ENCODE results near the gene POLR2A. TPM values are rescaled to one million over a fixed set of nuclear protein-coding genes. Genes with fewer than 3 reads are reported as not detected.

Gene POLR2A
- total and polyA plus RNA-seq, 2 of the 13 experiments (the other 11 are each of a cell fraction or from before 2014, with no cell fraction given), result 17.8 to 18.3 TPM

DNA sequence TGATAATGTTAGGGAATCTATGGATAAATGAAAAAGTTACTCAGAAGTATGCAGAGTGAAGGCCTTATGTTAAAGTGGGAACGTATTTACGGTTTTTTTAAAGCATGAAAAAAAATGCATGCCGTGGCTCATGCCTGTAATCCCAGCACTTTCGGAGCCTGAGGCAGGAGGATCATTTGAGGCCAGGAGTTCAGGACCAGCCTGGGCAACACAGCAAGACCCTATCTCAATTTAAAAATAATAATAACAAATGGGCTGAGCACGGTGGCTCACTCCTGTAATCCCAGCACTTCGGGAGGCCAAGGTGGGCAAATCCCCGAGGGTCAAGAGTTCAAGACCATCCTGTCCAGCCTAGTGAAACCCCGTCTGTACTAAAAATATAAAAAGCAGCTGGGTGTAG, 6.0 kb downstream of the POLR2A start:
- Histone ChIP-seq H2AFZ (ENCODE audit: low read length) (no peak overlapping the region), H3K9me3 (ENCODE audit: low read length) (no peaks in the 10 kb centered on the region), H3K4me3 (replicated peaks in 1 of 3; ENCODE audit: insufficient read depth in 1 of 3, low read depth in 2 of 3, low read length in 3 of 3) (no peak overlapping the region), H3K79me2 (ENCODE audit: insufficient read depth, low read length) (peaks cover 87% of the 10 kb centered on the region), H3K27ac (ENCODE audit: extremely low read length, insufficient read depth, low read length) (no peak overlapping the region), H4K20me1 (ENCODE audit: insufficient read depth, low read length) (peaks cover 74% of the 10 kb centered on the region), H3K9ac (ENCODE audit: insufficient read depth, low read depth, low read length) (no peak overlapping the region), H3K27me3 (ENCODE audit: control insufficient read depth in 1 of 2, insufficient read depth in 2 of 2, low read length in 2 of 2) (no peaks in the 10 kb centered on the region; a peak in 1 of 5 replicates), H3K4me1 (ENCODE audit: insufficient read depth, low read length) (peaks cover 70% of the 10 kb centered on the region), H3K4me2 (ENCODE audit: low read depth, low read length) (0 out of 2 replicates have a peak overlapping the region, but pooled peaks have one; percentile 3), H3K36me3 (replicated peaks in 1 of 2; ENCODE audit: control insufficient read depth in 1 of 2, insufficient read depth in 2 of 2, low read length in 2 of 2) (peaks cover 0 to 24% of the 10 kb centered on the region in 2 experiments; a peak in 4 of 5 replicates)
- WGBS (ENCODE audit: low lambda C conversion rate), result 81% methylated on average over 8 of the region's 8 CpGs
- intact Hi-C loops (cut with micrococcal nuclease; ENCODE audit: unreplicated experiment), result no loop called here
- FAIRE-seq (no peak), ATAC-seq (no peak), DNase-seq (ENCODE audit: low spot score) (no peak)
- ChIA-PET POLR2A (no interaction called here), CTCF (ENCODE audit: low intra/inter-chr PET ratio, low total read pairs) (no interaction called here)
- in situ Hi-C loops (cut with HindIII; ENCODE audit: extremely low pct_ligation_motif_present, low pct_unique_long_range_greater_than_20kb), result no loop called here
- no TSS peak for BruUV-seq (replicated peaks)
- no peak for TF ChIP-seq MEF2D (CRISPR knock-in tag; IDR thresholded peaks at IDR 0.05)
- TF ChIP-seq GZF1 (CRISPR knock-in tag; IDR thresholded peaks at IDR 0.05), result no peak
- peak; percentile 65; the same call in 1 of the 2 replicates for TF ChIP-seq ZNF121 (CRISPR knock-in tag; IDR thresholded peaks at IDR 0.05)
- TF ChIP-seq SETDB1 (CRISPR knock-in tag; IDR thresholded peaks at IDR 0.05; ENCODE audit: borderline replicate concordance), result no peak

DNA sequence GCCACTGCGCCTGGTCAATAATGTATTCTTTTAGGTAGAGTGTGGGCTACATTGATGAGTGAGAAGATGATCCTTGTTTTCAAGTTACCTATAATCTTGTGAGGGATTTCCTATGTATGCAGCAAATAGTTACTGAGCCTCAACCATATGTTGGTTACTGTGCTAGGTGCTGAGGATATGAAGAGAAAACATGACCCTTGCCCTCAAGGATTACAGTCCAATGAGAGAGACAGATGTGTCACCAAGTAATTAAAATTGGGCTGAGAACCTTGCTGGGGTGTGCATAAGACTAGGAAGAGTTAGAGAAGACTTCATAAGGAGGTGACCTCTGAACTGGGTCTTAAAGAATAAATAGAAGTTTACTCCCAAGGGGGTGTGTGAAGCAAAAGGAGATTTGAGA, 7.4 kb downstream of the POLR2A start:
- Histone ChIP-seq H2AFZ (ENCODE audit: low read length) (no peak overlapping the region), H3K4me1 (ENCODE audit: insufficient read depth, low read length) (peaks cover 60% of the 10 kb centered on the region), H3K9me3 (ENCODE audit: low read length) (no peaks in the 10 kb centered on the region), H3K36me3 (replicated peaks in 1 of 2; ENCODE audit: control insufficient read depth in 1 of 2, insufficient read depth in 2 of 2, low read length in 2 of 2) (peaks cover 8 to 38% of the 10 kb centered on the region in 2 experiments; a peak in 4 of 5 replicates), H3K9ac (ENCODE audit: insufficient read depth, low read depth, low read length) (no peak overlapping the region), H3K27ac (ENCODE audit: extremely low read length, insufficient read depth, low read length) (no peak overlapping the region), H3K79me2 (ENCODE audit: insufficient read depth, low read length) (peaks cover 84% of the 10 kb centered on the region), H4K20me1 (ENCODE audit: insufficient read depth, low read length) (peaks cover 72% of the 10 kb centered on the region), H3K4me2 (ENCODE audit: low read depth, low read length) (no peak overlapping the region; the same call in 1 of the 2 replicates), H3K27me3 (ENCODE audit: control insufficient read depth in 1 of 2, insufficient read depth in 2 of 2, low read length in 2 of 2) (no peaks in the 10 kb centered on the region), H3K4me3 (replicated peaks in 1 of 3; ENCODE audit: insufficient read depth in 1 of 3, low read depth in 2 of 3, low read length in 3 of 3) (no peak overlapping the region)
- ChIA-PET CTCF (ENCODE audit: low intra/inter-chr PET ratio, low total read pairs) (no interaction called here), POLR2A (no interaction called here)
- no peak for TF ChIP-seq ZSCAN21 (CRISPR knock-in tag; IDR thresholded peaks at IDR 0.05; ENCODE audit: borderline replicate concordance)
- TF ChIP-seq, protein P1, sequence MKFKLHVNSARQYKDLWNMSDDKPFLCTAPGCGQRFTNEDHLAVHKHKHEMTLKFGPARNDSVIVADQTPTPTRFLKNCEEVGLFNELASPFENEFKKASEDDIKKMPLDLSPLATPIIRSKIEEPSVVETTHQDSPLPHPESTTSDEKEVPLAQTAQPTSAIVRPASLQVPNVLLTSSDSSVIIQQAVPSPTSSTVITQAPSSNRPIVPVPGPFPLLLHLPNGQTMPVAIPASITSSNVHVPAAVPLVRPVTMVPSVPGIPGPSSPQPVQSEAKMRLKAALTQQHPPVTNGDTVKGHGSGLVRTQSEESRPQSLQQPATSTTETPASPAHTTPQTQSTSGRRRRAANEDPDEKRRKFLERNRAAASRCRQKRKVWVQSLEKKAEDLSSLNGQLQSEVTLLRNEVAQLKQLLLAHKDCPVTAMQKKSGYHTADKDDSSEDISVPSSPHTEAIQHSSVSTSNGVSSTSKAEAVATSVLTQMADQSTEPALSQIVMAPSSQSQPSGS (CRISPR knock-in tag; IDR thresholded peaks at IDR 0.05), result no peak
- no peak for TF ChIP-seq PLSCR1 (CRISPR knock-in tag; IDR thresholded peaks at IDR 0.05; ENCODE audit: borderline replicate concordance)
- TF ChIP-seq HNF4A (CRISPR knock-in tag; IDR thresholded peaks at IDR 0.05), result peak; percentile 40; the same call in 1 of the 2 replicates
- TF ChIP-seq ZFP36L2 (CRISPR knock-in tag; IDR thresholded peaks at IDR 0.05), result no peak
- TF ChIP-seq PATZ1 (CRISPR knock-in tag; IDR thresholded peaks at IDR 0.05), result no peak
- no peak for TF ChIP-seq ZNF678 (CRISPR knock-in tag; IDR thresholded peaks at IDR 0.05)
- TF ChIP-seq ZNF569 (CRISPR knock-in tag; IDR thresholded peaks at IDR 0.05; ENCODE audit: borderline replicate concordance), result no peak
- in situ Hi-C loops (cut with HindIII; ENCODE audit: extremely low pct_ligation_motif_present, low pct_unique_long_range_greater_than_20kb), result no loop called here
- DNase-seq (ENCODE audit: low spot score), result no peak
- FAIRE-seq, result no peak
- intact Hi-C loops (cut with micrococcal nuclease; ENCODE audit: unreplicated experiment), result no loop called here
- BruUV-seq (replicated peaks), result no TSS peak
- WGBS (ENCODE audit: low lambda C conversion rate), result 100% methylated on average over 1 of the region's 1 CpG
- ATAC-seq, result no peak

Data from HepG2 (cell line).